ENCODE data around the gene RHOT2.

- peak; percentile 33 to 67 for TF ChIP-seq POLR2A (IDR thresholded peaks at IDR 0.05)
- TF ChIP-seq, protein P1, sequence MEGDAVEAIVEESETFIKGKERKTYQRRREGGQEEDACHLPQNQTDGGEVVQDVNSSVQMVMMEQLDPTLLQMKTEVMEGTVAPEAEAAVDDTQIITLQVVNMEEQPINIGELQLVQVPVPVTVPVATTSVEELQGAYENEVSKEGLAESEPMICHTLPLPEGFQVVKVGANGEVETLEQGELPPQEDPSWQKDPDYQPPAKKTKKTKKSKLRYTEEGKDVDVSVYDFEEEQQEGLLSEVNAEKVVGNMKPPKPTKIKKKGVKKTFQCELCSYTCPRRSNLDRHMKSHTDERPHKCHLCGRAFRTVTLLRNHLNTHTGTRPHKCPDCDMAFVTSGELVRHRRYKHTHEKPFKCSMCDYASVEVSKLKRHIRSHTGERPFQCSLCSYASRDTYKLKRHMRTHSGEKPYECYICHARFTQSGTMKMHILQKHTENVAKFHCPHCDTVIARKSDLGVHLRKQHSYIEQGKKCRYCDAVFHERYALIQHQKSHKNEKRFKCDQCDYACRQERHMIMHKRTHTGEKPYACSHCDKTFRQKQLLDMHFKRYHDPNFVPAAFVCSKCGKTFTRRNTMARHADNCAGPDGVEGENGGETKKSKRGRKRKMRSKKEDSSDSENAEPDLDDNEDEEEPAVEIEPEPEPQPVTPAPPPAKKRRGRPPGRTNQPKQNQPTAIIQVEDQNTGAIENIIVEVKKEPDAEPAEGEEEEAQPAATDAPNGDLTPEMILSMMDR (IDR thresholded peaks at IDR 0.05): peak in 3 of 4 experiments; percentile 18 to 44 (median 27)
Observed at GRCh38 chr16:720990-721764, 53.2 kb downstream of the RHOT2 start, which contains the start of gene ANTKMT.

Data from uterus (tissue), 2 donors.